OCI-LY7 (cell line): ENCODE results near the gene MACO1. TPM values are rescaled to one million over a fixed set of nuclear protein-coding genes. Genes with fewer than 3 reads are reported as not detected.

ENCODE experiments used
- BruUV-seq: library from RNA; stranded (reverse); fragments of 400-500 nt; replicated peaks from 2 replicates; lab custom pipeline; 2021; lab: Mats Ljungman, UMichigan
- CTCF ChIA-PET: fragments of 300-600 bp; sonication (Branson Sonifier 250); formaldehyde crosslinking; loops from one replicate; lab custom pipeline; 2022; ENCODE audit warnings: antibody characterized with exemption; ENCODE audit not compliant: unreplicated experiment; lab: Charles Lee
- POLR2A ChIA-PET: fragments of 300-600 bp; sonication (Branson Sonifier 250); formaldehyde crosslinking; loops from one replicate; lab custom pipeline; 2022; ENCODE audit warnings: antibody characterized with exemption; lab: Charles Lee
- DNase-seq: peaks from one replicate; pipeline ENCODE4 v3.0.0-alpha.2; 2015; ENCODE audit warnings: low spot score
- H2AFZ ChIP-seq: fragments of 200-600 bp; sonication (generic), shearing (Covaris generic); 2 replicates; pipeline ENCODE4 v1.6.1; 2014; ENCODE audit warnings: mild to moderate bottlenecking, antibody characterized with exemption, low read length, moderate library complexity
- H3K27ac ChIP-seq: fragments of 200-600 bp; sonication (generic); 2 replicates; pipeline ENCODE4 v1.5.1; 2014; ENCODE audit warnings: mixed run types, low read depth, mild to moderate bottlenecking, moderate library complexity, low read length, inconsistent platforms; ENCODE audit not compliant: poor library complexity, severe bottlenecking
- H3K36me3 ChIP-seq: fragments of 200-600 bp; sonication (generic); 2 replicates; pipeline ENCODE4 v1.6.1; 2014; ENCODE audit warnings: mild to moderate bottlenecking, antibody characterized with exemption, low read length, moderate library complexity, mixed read lengths; ENCODE audit not compliant: insufficient read depth
- H3K4me1 ChIP-seq: fragments of 200-600 bp; sonication (generic); 2 replicates; pipeline ENCODE4 v1.5.1; 2014; ENCODE audit warnings: mild to moderate bottlenecking, low read length; ENCODE audit not compliant: insufficient read depth, poor library complexity, severe bottlenecking
- H3K4me2 ChIP-seq: fragments of 200-600 bp; sonication (generic); 2 replicates; pipeline ENCODE4 v1.6.1; 2014; ENCODE audit warnings: mild to moderate bottlenecking, low read length
- H3K4me3 ChIP-seq: fragments of 200-600 bp; sonication (generic); 2 replicates; pipeline ENCODE4 v1.5.1; 2014; ENCODE audit warnings: mild to moderate bottlenecking, low read depth, low read length; ENCODE audit not compliant: poor library complexity, severe bottlenecking
- H3K79me2 ChIP-seq: fragments of 200-600 bp; sonication (generic); 2 replicates; pipeline ENCODE4 v1.6.1; 2016; ENCODE audit warnings: low read depth, mild to moderate bottlenecking, low read length, moderate library complexity, mixed read lengths; ENCODE audit not compliant: insufficient read depth
- H3K9me2 ChIP-seq: fragments of 200-600 bp; sonication (generic); 2 replicates; pipeline ENCODE4 v1.6.1; 2016; ENCODE audit warnings: mild to moderate bottlenecking, low read length, mixed read lengths; ENCODE audit not compliant: insufficient read depth
- H3K9me3 ChIP-seq: fragments of 200-600 bp; sonication (generic); 2 replicates; pipeline ENCODE4 v1.6.1; 2014; ENCODE audit warnings: mild to moderate bottlenecking, mixed run types, low read length, mixed read lengths
- H4K20me1 ChIP-seq: fragments of 200-600 bp; sonication (generic); 2 replicates; pipeline ENCODE4 v1.6.1; 2014; ENCODE audit warnings: mild to moderate bottlenecking, antibody characterized with exemption, low read length, moderate library complexity, mixed read lengths; ENCODE audit not compliant: insufficient read depth
- CTCF ChIP-seq: fragments of 200-600 bp; sonication (generic); conservative IDR thresholded peaks from 2 replicates; pipeline ENCODE4 v1.5.1; 2014; ENCODE audit warnings: mild to moderate bottlenecking, antibody characterized with exemption, low read length, moderate library complexity, mixed read lengths
- EZH2phosphoT487 ChIP-seq: fragments of 200-600 bp; sonication (generic); IDR thresholded peaks from 2 replicates; pipeline ENCODE4 v1.6.1; 2018; ENCODE audit warnings: low read depth, borderline replicate concordance, mild to moderate bottlenecking, mixed run types, antibody characterized with exemption, low read length, moderate library complexity, mixed read lengths
- intact Hi-C: fragments of 100-400 bp; cut with micrococcal nuclease; formaldehyde crosslinking; loops from one replicate; pipeline ENCODE4 v1.10.0; 2022; ENCODE audit not compliant: unreplicated experiment
- total RNA-seq, 2 experiments: library from RNA; depleted of rRNA in 1 of 2; stranded (reverse); fragments of >200 nt in 1 of 2; shearing (Covaris generic) in 1 of 2; gene quantifications; 2 replicates each; pipeline ENCODE4 v1.2.3, GENCODE V29; 2014 to 2022

MACO1 gene
- total RNA-seq, 2 experiments from 2014 or later: 11.8 to 18.6 TPM

- no peaks in the 10 kb centered on the region for H3K9me3 ChIP-seq
- no peaks in the 10 kb centered on the region for H4K20me1 ChIP-seq
- no peak for TF ChIP-seq CTCF
- TF ChIP-seq EZH2phosphoT487: no peak
- CTCF ChIA-PET: no interaction called here
- intact Hi-C loops: loop anchor here (5.0 kb wide), 1 partner anchor 294 kb away; no protein-coding TSS in a partner anchor
- BruUV-seq: no TSS peak
- peaks cover 15% of the 10 kb centered on the region for H3K4me1 ChIP-seq
- no peak for DNase-seq
- no peak overlapping the region for H3K27ac ChIP-seq
- H2AFZ ChIP-seq: no peak overlapping the region
- H3K79me2 ChIP-seq: no peaks in the 10 kb centered on the region
- POLR2A ChIA-PET: no interaction called here
- no peak overlapping the region for H3K4me2 ChIP-seq
- H3K9me2 ChIP-seq: no peaks in the 10 kb centered on the region
- no peak overlapping the region for H3K4me3 ChIP-seq
- peaks cover 23% of the 10 kb centered on the region for H3K36me3 ChIP-seq
Observed at GRCh38 chr1:25502957-25503356, 72.3 kb downstream of the MACO1 start.

- Histone ChIP-seq H4K20me1 (no peaks in the 10 kb centered on the region), H3K27ac (no peak overlapping the region), H3K4me2 (no peak overlapping the region), H3K9me3 (no peaks in the 10 kb centered on the region), H3K4me1 (peaks cover 15% of the 10 kb centered on the region), H2AFZ (no peak overlapping the region), H3K4me3 (no peak overlapping the region), H3K36me3 (peaks cover 14% of the 10 kb centered on the region), H3K9me2 (no peaks in the 10 kb centered on the region), H3K79me2 (no peaks in the 10 kb centered on the region)
- no peak for TF ChIP-seq EZH2phosphoT487
- TF ChIP-seq CTCF: peak; percentile 91
- no TSS peak for BruUV-seq
- intact Hi-C loops: loop anchor here (1.0 to 5.0 kb wide), 4 partner anchors 17 to 307 kb away; no protein-coding TSS in a partner anchor
- DNase-seq: peak; percentile 72
- ChIA-PET POLR2A (no interaction called here), CTCF (interaction anchor here (0.6 to 0.7 kb wide), 2 partner anchors 63 to 243 kb away, joined by 3 read pairs; no protein-coding TSS in a partner anchor)
Observed at GRCh38 chr1:25503551-25504426, 73.1 kb downstream of the MACO1 start.
